Activated B cell treated with CpG ODN at 0.5 μM for 24 hours (primary cell): Measurements from ENCODE around the gene ZNF599. TPM values are rescaled to one million over a fixed set of nuclear protein-coding genes. Genes with fewer than 3 reads are reported as not detected.

ENCODE experiments used
- ATAC-seq: fragments of 200-7000 bp; cut with Tn5 transposase; one replicate; pipeline ENCODE4 v1.10.0; 2021; ENCODE audit warnings: low read depth, mild to moderate bottlenecking, moderate library complexity
- CTCF ChIA-PET: fragments of 350-600 bp; sonication (Branson Sonifier 250); formaldehyde crosslinking; loops from one replicate; lab custom pipeline; 2021; ENCODE audit warnings: antibody characterized with exemption; lab: Charles Lee
- POLR2A ChIA-PET: fragments of 350-600 bp; sonication (Branson Sonifier 250); formaldehyde crosslinking; loops from one replicate; lab custom pipeline; 2021; ENCODE audit warnings: antibody characterized with exemption; lab: Charles Lee
- DNase-seq: peaks from one replicate; pipeline ENCODE4 v3.0.0; 2022
- H3K27ac Mint-ChIP-seq: one replicate; pipeline ENCODE4 v1.8.0; 2020; ENCODE audit warnings: mixed read lengths
- H3K27me3 Mint-ChIP-seq: one replicate; pipeline ENCODE4 v1.8.0; 2021; ENCODE audit warnings: mixed read lengths
- H3K36me3 Mint-ChIP-seq: one replicate; pipeline ENCODE4 v1.8.0; 2021; ENCODE audit warnings: low read depth, mixed read lengths
- H3K4me1 Mint-ChIP-seq: one replicate; pipeline ENCODE4 v1.8.0; 2021; ENCODE audit warnings: mixed read lengths
- H3K4me3 Mint-ChIP-seq: one replicate; pipeline ENCODE4 v1.8.0; 2020; ENCODE audit warnings: mild to moderate bottlenecking, mixed read lengths
- H3K9me3 Mint-ChIP-seq: one replicate; pipeline ENCODE4 v1.8.0; 2020; ENCODE audit warnings: mixed read lengths
- intact Hi-C: fragments of 100-400 bp; cut with micrococcal nuclease; formaldehyde crosslinking; loops from one replicate; pipeline ENCODE4 v1.15.1; 2024
- total RNA-seq: library from RNA; stranded (reverse); gene quantifications from 2 replicates; pipeline ENCODE4 v1.2.3, GENCODE V29; 2022
- TF ChIP-seq, protein P1 (sequence below): fragments of 200-600 bp; IDR thresholded peaks from one replicate; pipeline ENCODE4 v1.8.0; 2022; ENCODE audit warnings: antibody characterized with exemption, mild to moderate bottlenecking

Gene ZNF599
- total RNA-seq, 1 donor from 2014 or later = 3.6 TPM

DNA sequence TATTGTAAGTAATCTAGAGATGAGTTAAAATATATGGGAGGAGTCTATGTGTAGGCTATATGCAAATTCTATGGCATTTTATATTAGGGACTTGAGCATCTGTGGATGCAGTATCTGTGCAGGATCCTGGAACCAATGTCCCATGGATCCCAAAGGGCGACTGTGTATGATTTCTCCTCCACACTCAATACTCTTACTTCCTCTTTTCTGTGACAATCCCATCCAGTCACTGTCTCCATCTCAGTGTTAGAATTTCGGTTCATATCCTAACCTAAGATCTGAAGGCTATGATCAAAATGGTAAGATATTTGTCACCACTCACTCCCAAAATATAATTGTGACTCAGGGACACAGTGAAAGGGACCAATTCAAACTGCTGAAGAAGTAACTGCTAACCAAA lies 15.1 kb upstream of the ZNF599 start:
- Mint-ChIP-seq H3K4me1 (peaks cover 2% of the 10 kb centered on the region), H3K27ac (no peak overlapping the region)
- no peak for ATAC-seq

DNA sequence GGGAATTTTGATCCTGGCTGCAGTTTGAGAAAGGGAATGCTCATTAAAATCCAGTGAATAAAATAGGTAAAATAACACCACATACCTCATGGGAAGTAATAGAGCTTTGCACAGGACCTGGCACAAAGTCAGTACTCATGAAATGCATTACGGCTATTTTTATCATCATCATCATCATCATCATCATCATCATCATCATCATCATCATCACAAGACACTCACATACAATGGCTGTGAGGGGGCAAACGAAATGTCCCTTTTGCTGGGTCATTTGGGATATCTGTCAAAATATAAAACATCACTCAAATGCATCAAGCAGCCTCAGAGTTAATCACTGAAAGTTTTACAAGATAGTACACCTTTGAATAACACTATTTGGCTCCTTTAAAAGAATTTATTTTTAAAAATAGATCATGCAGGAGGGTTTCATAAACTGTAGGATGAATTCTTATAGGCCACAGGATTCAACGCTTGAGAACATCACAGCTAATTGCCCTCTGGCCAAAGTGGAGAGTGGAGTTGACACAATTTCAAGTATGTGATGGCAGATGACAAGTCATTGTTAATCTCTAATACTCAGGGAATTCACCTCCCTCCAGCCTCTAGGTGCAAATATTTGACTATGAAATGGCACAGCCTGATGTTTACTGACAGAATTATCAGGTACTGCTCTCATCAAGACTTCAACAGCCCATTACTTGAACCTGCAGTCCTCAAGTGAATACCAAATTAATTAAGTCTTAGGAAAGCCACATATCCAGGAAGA lies 14.2 kb upstream of the ZNF599 start:
- POLR2A ChIA-PET = no interaction called here
- Mint-ChIP-seq H3K27ac (no peak overlapping the region), H3K4me3 (no peak overlapping the region), H3K9me3 (no peaks in the 10 kb centered on the region), H3K4me1 (peaks cover 2% of the 10 kb centered on the region), H3K27me3 (peaks cover 13% of the 10 kb centered on the region), H3K36me3 (no peaks in the 10 kb centered on the region)
- ATAC-seq = no peak
- intact Hi-C loops = no loop called here
- CTCF ChIA-PET = no interaction called here
- TF ChIP-seq, protein P1, sequence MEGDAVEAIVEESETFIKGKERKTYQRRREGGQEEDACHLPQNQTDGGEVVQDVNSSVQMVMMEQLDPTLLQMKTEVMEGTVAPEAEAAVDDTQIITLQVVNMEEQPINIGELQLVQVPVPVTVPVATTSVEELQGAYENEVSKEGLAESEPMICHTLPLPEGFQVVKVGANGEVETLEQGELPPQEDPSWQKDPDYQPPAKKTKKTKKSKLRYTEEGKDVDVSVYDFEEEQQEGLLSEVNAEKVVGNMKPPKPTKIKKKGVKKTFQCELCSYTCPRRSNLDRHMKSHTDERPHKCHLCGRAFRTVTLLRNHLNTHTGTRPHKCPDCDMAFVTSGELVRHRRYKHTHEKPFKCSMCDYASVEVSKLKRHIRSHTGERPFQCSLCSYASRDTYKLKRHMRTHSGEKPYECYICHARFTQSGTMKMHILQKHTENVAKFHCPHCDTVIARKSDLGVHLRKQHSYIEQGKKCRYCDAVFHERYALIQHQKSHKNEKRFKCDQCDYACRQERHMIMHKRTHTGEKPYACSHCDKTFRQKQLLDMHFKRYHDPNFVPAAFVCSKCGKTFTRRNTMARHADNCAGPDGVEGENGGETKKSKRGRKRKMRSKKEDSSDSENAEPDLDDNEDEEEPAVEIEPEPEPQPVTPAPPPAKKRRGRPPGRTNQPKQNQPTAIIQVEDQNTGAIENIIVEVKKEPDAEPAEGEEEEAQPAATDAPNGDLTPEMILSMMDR = no peak
- no peak for DNase-seq

More for the DNA sequence above, 15.1 kb upstream of the ZNF599 start:
- intact Hi-C loops = no loop called here
- Mint-ChIP-seq H3K27me3 (peaks cover 14% of the 10 kb centered on the region), H3K36me3 (no peaks in the 10 kb centered on the region), H3K4me3 (no peak overlapping the region), H3K9me3 (no peaks in the 10 kb centered on the region)
- POLR2A ChIA-PET = no interaction called here
- TF ChIP-seq, protein P1 = no peak
- CTCF ChIA-PET = no interaction called here
- DNase-seq = no peak

DNA sequence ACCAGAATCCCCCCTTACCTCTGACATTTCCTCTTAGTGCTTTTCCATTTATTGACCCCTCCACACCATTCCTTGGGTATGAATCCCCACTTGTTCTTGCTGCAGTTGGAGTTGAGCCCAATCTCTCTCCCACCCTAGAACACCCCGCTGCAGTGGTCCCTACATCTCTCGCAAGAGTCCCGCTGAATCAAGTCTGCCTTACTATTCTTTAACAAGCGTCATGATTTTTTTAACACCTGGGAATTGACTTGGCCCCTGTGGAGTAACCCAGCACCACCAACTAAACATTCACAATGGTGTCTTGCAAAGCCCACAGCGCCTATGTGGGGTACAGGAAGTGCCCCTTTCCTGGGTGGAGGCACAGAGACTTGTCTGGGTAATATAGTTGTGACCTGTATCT lies 13.2 kb upstream of the ZNF599 start:
- DNase-seq (no peak), ATAC-seq (no peak)
- Mint-ChIP-seq H3K4me1 (peaks cover 2% of the 10 kb centered on the region), H3K27me3 (peaks cover 9% of the 10 kb centered on the region), H3K36me3 (no peaks in the 10 kb centered on the region), H3K9me3 (no peaks in the 10 kb centered on the region), H3K4me3 (no peak overlapping the region), H3K27ac (no peak overlapping the region)
- ChIA-PET CTCF (no interaction called here), POLR2A (no interaction called here)
- intact Hi-C loops = no loop called here
- TF ChIP-seq, protein P1 = no peak

DNA sequence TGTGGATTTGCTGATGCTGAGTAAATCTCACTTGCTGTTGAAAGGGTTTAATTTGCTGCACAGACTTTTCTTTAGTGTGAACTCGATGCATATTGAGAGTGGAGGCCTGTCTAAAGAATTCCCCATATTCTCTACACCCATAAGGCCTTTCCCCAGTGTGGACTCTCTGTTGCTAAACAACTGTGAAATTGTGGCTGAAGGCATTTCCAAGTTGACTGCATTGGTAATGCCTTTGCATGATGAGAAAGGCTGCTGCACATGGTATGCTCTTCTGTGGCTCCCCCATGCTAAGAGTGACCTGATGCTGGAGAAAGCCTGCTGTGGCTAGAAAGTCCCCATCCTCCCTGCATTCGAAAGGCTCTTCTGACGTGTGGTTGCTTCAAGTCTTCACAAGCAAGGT lies 6.6 kb upstream of the ZNF599 start:
- Mint-ChIP-seq H3K36me3 (no peaks in the 10 kb centered on the region), H3K4me3 (no peak overlapping the region), H3K4me1 (no peaks in the 10 kb centered on the region), H3K27ac (no peak overlapping the region), H3K27me3 (peaks cover 19% of the 10 kb centered on the region), H3K9me3 (peaks cover 3% of the 10 kb centered on the region)
- intact Hi-C loops = no loop called here
- ChIA-PET CTCF (no interaction called here), POLR2A (no interaction called here)
- TF ChIP-seq, protein P1 = no peak
- DNase-seq = no peak
- no peak for ATAC-seq

DNA sequence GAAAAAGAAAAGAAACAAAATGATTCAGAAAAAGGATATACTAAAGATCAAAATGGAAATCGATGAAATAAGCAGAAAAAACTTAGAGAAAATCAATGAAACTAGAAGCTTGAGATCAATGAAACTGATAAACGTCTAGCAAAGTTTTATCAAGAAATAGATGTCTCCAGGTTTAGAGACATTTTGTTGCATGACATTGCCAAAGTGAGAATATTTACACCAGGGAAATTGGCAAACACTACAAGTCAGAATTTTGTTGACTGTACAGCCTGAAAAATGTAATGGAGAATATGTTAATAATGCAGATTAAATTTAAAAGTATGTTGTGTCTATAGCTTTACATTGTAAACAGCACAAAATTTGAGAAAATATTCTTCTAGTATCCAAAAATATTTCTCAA lies 5.3 kb upstream of the ZNF599 start:
- Mint-ChIP-seq H3K4me1 (no peaks in the 10 kb centered on the region), H3K27ac (no peak overlapping the region), H3K4me3 (no peak overlapping the region), H3K9me3 (peaks cover 3% of the 10 kb centered on the region), H3K36me3 (no peaks in the 10 kb centered on the region), H3K27me3 (peaks cover 20% of the 10 kb centered on the region)
- intact Hi-C loops = no loop called here
- CTCF ChIA-PET = no interaction called here
- POLR2A ChIA-PET = no interaction called here
- no peak for ATAC-seq
- DNase-seq = no peak
- TF ChIP-seq, protein P1 = no peak
